NCI-H524 treated with DMSO at 0.1 percent for 48 hours (cell line): ENCODE results near the gene TAP2.

ENCODE experiments used
- DNase-seq: peaks from one replicate; lab custom pipeline; 2025; lab: John Stamatoyannopoulos, UW

Gene TAP2

GRCh38 chr6:32790306-32790705 is 48.2 kb downstream of the TAP2 start:
- DNase-seq = no peak
